Heart left ventricle (tissue), 16 donors: ENCODE measurements around the gene TAF12. TPM values are rescaled to one million over a fixed set of nuclear protein-coding genes. Genes with fewer than 3 reads are reported as not detected.
"Not testable (repeated sequence)": the region's sequence is repeated elsewhere in the genome, so short reads cannot be mapped to it uniquely, and the experiment has no call there.

Source experiments
- ATAC-seq, 4 donors: fragments of 200-7000 bp; cut with Tn5 transposase; one replicate each; pipeline ENCODE4 v1.9.1; 2020 to 2022; ENCODE audit warnings: moderate library complexity in 4 of 4, mild to moderate bottlenecking in 3 of 4, moderate number of reproducible peaks in 1 of 4
- DNase-seq, 5 donors: peaks; one replicate each; pipeline ENCODE4 v3.0.0-alpha.2; 2020
- H3K27ac ChIP-seq, 12 donors: fragments of 200-600 bp; sonication (generic) in 4 of 12; one replicate each; pipeline versions ENCODE4 v1.5.0 to v1.8.0; 2016 to 2022; ENCODE audit warnings: mild to moderate bottlenecking in 2 of 12
- H3K27me3 ChIP-seq, 9 donors: fragments of 200-600 bp; sonication (generic) in 2 of 9; one replicate each; pipeline versions ENCODE4 v1.5.1 to v1.8.0; 2016 to 2022; ENCODE audit warnings: mild to moderate bottlenecking in 3 of 9
- H3K36me3 ChIP-seq, 9 donors: fragments of 200-600 bp; sonication (generic) in 2 of 9; one replicate each; pipeline versions ENCODE4 v1.5.0 to v1.8.0; 2018 to 2022; ENCODE audit warnings: mild to moderate bottlenecking in 2 of 9
- H3K4me1 ChIP-seq, 12 donors: fragments of 200-600 bp; sonication (generic) in 4 of 12; one replicate each; pipeline versions ENCODE4 v1.5.0 to v1.8.0; 2016 to 2022; ENCODE audit warnings: mild to moderate bottlenecking in 3 of 12
- H3K4me3 ChIP-seq, 12 donors: fragments of 200-600 bp; sonication (generic) in 4 of 12; one replicate each; pipeline versions ENCODE4 v1.5.0 to v1.8.0; 2017 to 2022; ENCODE audit warnings: mild to moderate bottlenecking in 9 of 12, moderate library complexity in 4 of 12
- H3K9me3 ChIP-seq, 12 donors: fragments of 200-600 bp; sonication (generic) in 4 of 12; one replicate each; pipeline versions ENCODE4 v1.5.0 to v1.8.0; 2016 to 2022; ENCODE audit warnings: mild to moderate bottlenecking in 1 of 12
- CTCF ChIP-seq, 12 donors: fragments of 200-600 bp; sonication (generic) in 4 of 12; IDR thresholded peaks; one replicate each; pipeline versions ENCODE4 v1.5.0 to v1.8.0; 2018 to 2022; ENCODE audit warnings: antibody characterized with exemption in 12 of 12, mild to moderate bottlenecking in 5 of 12
- POLR2A ChIP-seq, 2 donors: fragments of 450-650 bp; IDR thresholded peaks; one replicate each; pipeline ENCODE4 v1.6.1; 2017; ENCODE audit warnings: antibody characterized with exemption in 2 of 2, mild to moderate bottlenecking in 2 of 2, moderate library complexity in 2 of 2
- WGBS, 4 donors: extraction: QIAGEN DNeasy Blood & Tissue Kit in 2 of 4; methylation state at CpG; one replicate each; pipeline versions ENCODE4 v1.1.5 to v1.1.7; 2013 to 2018; 5-methylcytosine and 5-hydroxymethylcytosine counted together
- intact Hi-C, 10 donors: fragments of 100-400 bp; cut with DNase I; formaldehyde crosslinking; loops; one replicate each; pipeline versions ENCODE4 v1.11.1 to v1.14.2; 2022
- polyA plus RNA-seq, 2 donors: library from polyadenylated mRNA; stranded (reverse); fragments of 200-250 nt; gene quantifications; one replicate each; pipeline ENCODE4 v1.2.3, GENCODE V29; 2013
- total RNA-seq, 9 donors: library from RNA; depleted of rRNA in 2 of 9; stranded (reverse); fragments of >200 nt in 2 of 9; fragmentation: NEBNext Ultra II Directional in 3 of 9; extraction: Animal tissue kit (Norgen Biotek cat#: 25700) in 3 of 9; gene quantifications; one replicate each; pipeline versions ENCODE4 v1.1.0 to v1.2.4, GENCODE V29; 2016 to 2023
- donor health status: ischemic (EF 13 %, LVEDD 7.1; RV severe dilation, severe dysfunction).
- donor health status: healthy with polysubstance abuse.
- donor health status: DM: no; HTN: yes; CAD: no.
- donor health status: DM: no; HTN: no; CAD: no.
- donor health status: ischemic (EF 25% LVEDD 6.9; RV normal size, moderate dysfunction).
- donor health status: ischemic (EF 25% LVEDD 5.7; RV mildly dilated, moderate dysfunction).
- donor health status: healthy.
- donor health status: DM: yes; HTN: yes; CAD: no.
- donor health status: ischemic (EF 35%, LVEDD 5.7; RV mildly dilated, moderate dysfunction).
- donor health status: nonischemic (EF 11% LVEDD 7.7; RV severe dilation, severe dysfunction).
- donor health status: DM: yes; HTN: yes; CAD: no.
- donor health status: PGD.
- donor health status: ischemic (EF 29% LVEDD 5.4; RV normal size, mild dysfunction).
- donor health status: nonischemic (EF 23%, LVEDD 6.1; RV moderate dilation, normal function).

TAF12 gene
- total and polyA plus RNA-seq, 11 donors: 18.3 to 38.5 (median 21.9) TPM

- DNase-seq (no peak), ATAC-seq (no peak)
- H3K27me3 ChIP-seq: no peaks in the 10 kb centered on the region
- no peak for TF ChIP-seq POLR2A (IDR thresholded peaks at IDR 0.05)
- TF ChIP-seq CTCF (IDR thresholded peaks at IDR 0.05): no peak
- H3K36me3 ChIP-seq: no peaks in the 10 kb centered on the region
- 95 to 98% (median 96%) methylated on average over 10 of the region's 10 CpGs for WGBS, 4 donors
- H3K9me3 ChIP-seq: no peaks in the 10 kb centered on the region
- peaks cover 0 to 20% (median 4%) of the 10 kb centered on the region in 12 donors for H3K4me1 ChIP-seq
- H3K27ac ChIP-seq: no peak overlapping the region
- H3K4me3 ChIP-seq: no peak overlapping the region
- intact Hi-C loops: loop anchor here in 1 of 10 donors (10.0 kb wide), 1 partner anchor 191 kb away; no protein-coding TSS in a partner anchor
Observed at GRCh38 chr1:28595412-28596191, 47.3 kb downstream of the TAF12 start.

- not testable (repeated sequence) for H3K4me3 ChIP-seq, ATAC-seq, H3K36me3 ChIP-seq, H3K27me3 ChIP-seq, DNase-seq, H3K9me3 ChIP-seq, H3K27ac ChIP-seq
- intact Hi-C loops: loop anchor here in 1 of 10 donors (10.0 kb wide), 1 partner anchor 190 kb away; no protein-coding TSS in a partner anchor
- H3K4me1 ChIP-seq: peaks cover 0 to 25% (median 4%) of the 10 kb centered on the region in 12 donors
- 70 to 79% (median 76%) methylated on average over 7 of the region's 7 CpGs for WGBS, 4 donors
Observed at GRCh38 chr1:28594686-28595411, 48.0 kb downstream of the TAF12 start.

- H3K9me3 ChIP-seq, H3K27me3 ChIP-seq, H3K36me3 ChIP-seq, H3K4me3 ChIP-seq, DNase-seq, H3K27ac ChIP-seq, ATAC-seq: not testable (repeated sequence)
- 76 to 87% (median 83%) methylated on average over 3 of the region's 3 CpGs for WGBS, 4 donors
- H3K4me1 ChIP-seq: peaks cover 0 to 25% (median 4%) of the 10 kb centered on the region in 12 donors
- intact Hi-C loops: loop anchor here in 1 of 10 donors (10.0 kb wide), 1 partner anchor 189 kb away; no protein-coding TSS in a partner anchor
Observed at GRCh38 chr1:28593988-28594356, 48.9 kb downstream of the TAF12 start.

- DNase-seq: peak; percentile 17 to 72 (median 32)
- Histone ChIP-seq H3K27me3 (no peaks in the 10 kb centered on the region), H3K4me3 (peak overlapping the region; percentile 29 to 69 (median 56)), H3K4me1 (peaks cover 0 to 25% (median 4%) of the 10 kb centered on the region in 12 donors), H3K9me3 (no peaks in the 10 kb centered on the region), H3K27ac (peak overlapping the region in 4 of 12 donors; percentile 0 to 62 (median 42)), H3K36me3 (no peaks in the 10 kb centered on the region)
- no peak for TF ChIP-seq CTCF (IDR thresholded peaks at IDR 0.05)
- TF ChIP-seq POLR2A (IDR thresholded peaks at IDR 0.05): no peak
- 3 to 7% (median 4%) methylated on average over 31 to 81 of the region's 81 CpGs for whole genome bisulfite sequencing, 4 donors
- intact Hi-C loops: loop anchor here in 1 of 10 donors (10.0 kb wide), 1 partner anchor 188 kb away; no protein-coding TSS in a partner anchor
- peak in 3 of 4 donors; percentile 25 to 73 (median 67) for ATAC-seq
Observed at GRCh38 chr1:28592321-28593071, 50.4 kb downstream of the TAF12 start.
